Neutrophil (primary cell): ENCODE results near the gene STK38.

ENCODE experiments used
- H3K27ac ChIP-seq: fragments of 200-600 bp; sonication (generic); 2 replicates; pipeline ENCODE4 v1.5.1; 2016; ENCODE audit warnings: mild to moderate bottlenecking, moderate library complexity
- H3K27me3 ChIP-seq: fragments of 200-600 bp; sonication (generic); 2 replicates; pipeline ENCODE4 v1.6.0; 2016; ENCODE audit warnings: mild to moderate bottlenecking
- H3K36me3 ChIP-seq: fragments of 200-600 bp; sonication (generic); 2 replicates; pipeline ENCODE4 v1.5.1; 2017
- H3K4me1 ChIP-seq, 2 experiments: fragments of 200-600 bp in 1 of 2; sonication (generic) in 1 of 2; 1 replicate in 1 of 2; 2 replicates in 1 of 2; pipeline versions ENCODE4 v1.5.1 to v1.6.1; 2013 to 2016; ENCODE audit warnings: low read depth in 1 of 2, low read length in 1 of 2, mild to moderate bottlenecking in 1 of 2, moderate library complexity in 1 of 2; ENCODE audit not compliant: control insufficient read depth in 1 of 2, insufficient read depth in 1 of 2
- H3K4me3 ChIP-seq, 2 experiments: fragments of 200-600 bp in 1 of 2; sonication (generic) in 1 of 2; 1 replicate in 1 of 2; 2 replicates in 1 of 2; pipeline ENCODE4 v1.5.1; 2013 to 2016; ENCODE audit warnings: low read depth in 1 of 2, low read length in 1 of 2, mild to moderate bottlenecking in 1 of 2, moderate library complexity in 1 of 2
- H3K9me3 ChIP-seq: fragments of 200-600 bp; sonication (generic); 2 replicates; pipeline ENCODE4 v1.5.1; 2016
- CTCF ChIP-seq: fragments of 200-600 bp; sonication (generic); IDR thresholded peaks from 2 replicates; pipeline ENCODE4 v1.5.1; 2016; ENCODE audit warnings: antibody characterized with exemption

Gene STK38

GRCh38 chr6:36548401-36548743 is 1.1 kb upstream of the STK38 start:
- no peak for TF ChIP-seq CTCF
- Histone ChIP-seq H3K9me3 (no peaks in the 10 kb centered on the region), H3K4me3 (peak overlapping the region in 1 of 2 experiments; percentile 99), H3K4me1 (peaks cover 47 to 49% of the 10 kb centered on the region in 2 experiments), H3K27ac (peak overlapping the region; percentile 88), H3K36me3 (no peaks in the 10 kb centered on the region), H3K27me3 (no peaks in the 10 kb centered on the region)

- H3K9me3 ChIP-seq: no peaks in the 10 kb centered on the region
- peaks cover 50 to 53% of the 10 kb centered on the region in 2 experiments for H3K4me1 ChIP-seq
- no peaks in the 10 kb centered on the region for H3K36me3 ChIP-seq
- no peaks in the 10 kb centered on the region for H3K27me3 ChIP-seq
- H3K27ac ChIP-seq: peak overlapping the region; percentile 88
- TF ChIP-seq CTCF: no peak
- peak overlapping the region; percentile 99 to 100 for H3K4me3 ChIP-seq
Measured at GRCh38 chr6:36547646-36548400, 544 bp upstream of the STK38 start.

- peak overlapping the region; percentile 99 to 100 for H3K4me3 ChIP-seq
- peak overlapping the region; percentile 88 for H3K27ac ChIP-seq
- no peak for TF ChIP-seq CTCF
- H3K4me1 ChIP-seq: peaks cover 56 to 67% of the 10 kb centered on the region in 2 experiments
- no peaks in the 10 kb centered on the region for H3K27me3 ChIP-seq
- peaks cover 2% of the 10 kb centered on the region for H3K36me3 ChIP-seq
- H3K9me3 ChIP-seq: no peaks in the 10 kb centered on the region
Measured at GRCh38 chr6:36546308-36546919, 865 bp downstream of the STK38 start.

GRCh38 chr6:36545767-36546307 is 1.4 kb downstream of the STK38 start:
- H3K27ac ChIP-seq: peak overlapping the region; percentile 88
- peak overlapping the region; percentile 99 to 100 for H3K4me3 ChIP-seq
- H3K36me3 ChIP-seq: peaks cover 8% of the 10 kb centered on the region
- H3K9me3 ChIP-seq: no peaks in the 10 kb centered on the region
- TF ChIP-seq CTCF: no peak
- H3K4me1 ChIP-seq: peaks cover 60 to 69% of the 10 kb centered on the region in 2 experiments
- no peaks in the 10 kb centered on the region for H3K27me3 ChIP-seq

DNA sequence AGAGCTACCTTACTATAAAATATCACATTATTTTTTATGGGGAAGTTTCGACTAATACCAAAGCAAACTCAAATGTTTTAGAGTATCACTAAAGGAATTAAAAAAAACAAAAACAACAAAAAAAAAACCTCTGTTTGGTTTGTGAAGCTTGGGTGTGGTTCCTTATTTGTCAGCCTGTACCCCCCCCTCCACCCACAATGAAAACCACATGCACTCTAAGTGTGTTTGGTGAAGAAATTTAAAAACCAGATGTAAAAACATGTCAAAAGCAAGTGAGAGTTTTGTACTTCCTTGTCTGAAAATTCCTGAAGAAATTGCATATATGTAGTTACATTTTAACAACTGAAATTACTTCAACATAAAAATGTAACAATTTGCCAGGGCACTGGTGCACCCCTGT is 3.1 kb downstream of the STK38 start:
- peak overlapping the region; percentile 99 to 100 for H3K4me3 ChIP-seq
- peak overlapping the region; percentile 88 for H3K27ac ChIP-seq
- no peak for TF ChIP-seq CTCF
- H3K4me1 ChIP-seq: peaks cover 67 to 75% of the 10 kb centered on the region in 2 experiments
- H3K36me3 ChIP-seq: peaks cover 24% of the 10 kb centered on the region
- H3K9me3 ChIP-seq: no peaks in the 10 kb centered on the region
- no peaks in the 10 kb centered on the region for H3K27me3 ChIP-seq
